NCI-H82 treated with DMSO at 0.1 percent for 48 hours (cell line): Measurements from ENCODE around the gene EMC8.

Source experiments
- DNase-seq: peaks from one replicate; lab custom pipeline; 2025; ENCODE audit not compliant: unreplicated experiment; lab: John Stamatoyannopoulos, UW

EMC8 gene

DNA sequence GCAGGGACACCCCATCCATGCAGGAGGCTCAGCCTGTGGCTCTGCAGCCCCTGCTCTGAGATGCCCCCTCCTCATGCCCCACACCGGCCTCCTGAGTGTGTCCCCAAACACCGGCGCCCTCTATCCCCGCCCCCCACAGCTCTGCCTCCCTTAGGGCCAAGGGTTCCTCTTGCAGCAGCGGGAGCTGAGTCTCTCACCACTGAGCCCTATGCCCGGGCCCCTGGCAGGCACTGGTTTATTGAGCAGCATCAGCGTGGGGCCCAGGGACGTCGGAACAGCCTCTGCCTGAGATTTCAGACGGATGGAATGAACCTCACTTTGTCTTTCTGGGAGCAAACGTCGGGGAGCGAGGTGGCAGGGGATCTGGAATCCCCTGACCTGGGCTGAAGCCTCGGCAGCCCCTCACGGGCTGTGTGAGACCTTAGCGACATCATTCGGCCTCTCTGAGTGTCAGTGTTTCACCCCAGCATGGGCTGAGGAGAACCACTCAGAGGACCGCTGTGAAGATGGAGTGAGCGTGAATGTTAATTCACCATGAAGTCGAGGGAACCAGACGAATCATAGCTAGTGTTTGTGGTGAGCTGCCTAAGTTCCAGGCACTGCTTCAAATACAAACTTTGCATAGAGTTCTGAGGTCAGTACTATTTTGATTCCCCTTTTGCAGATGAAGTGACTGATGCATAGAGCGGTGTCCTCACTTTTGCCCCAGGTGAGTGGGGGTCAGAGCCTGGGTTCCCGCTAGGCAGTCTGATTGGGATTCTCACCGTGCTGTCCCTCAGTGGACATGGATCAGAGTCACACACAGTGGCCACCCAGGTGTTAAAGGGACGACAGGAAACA is 43.2 kb downstream of the EMC8 start:
- DNase-seq = no peak

- DNase-seq = no peak
Measured at GRCh38 chr16:85754413-85754812, 44.9 kb downstream of the EMC8 start.

DNA sequence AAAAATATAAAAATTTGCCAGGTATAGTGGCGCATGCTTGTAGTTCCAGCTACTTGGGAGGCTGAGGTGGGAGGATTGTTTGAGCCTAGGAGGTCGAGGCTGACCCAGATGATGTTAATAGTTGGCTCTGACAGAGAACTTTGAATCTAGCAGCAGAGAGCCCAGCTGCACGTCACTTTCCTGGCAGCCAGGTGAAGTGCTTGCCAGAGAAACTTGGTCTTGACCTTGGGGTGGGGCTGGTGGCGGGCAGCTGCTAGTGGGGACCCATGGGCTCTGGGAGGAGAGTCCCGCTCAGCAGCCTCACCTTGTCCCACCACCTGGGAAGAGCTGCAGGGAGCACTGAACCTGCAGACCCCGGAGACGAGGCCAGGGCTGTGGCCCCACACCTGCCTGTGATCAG is 45.4 kb downstream of the EMC8 start:
- no peak for DNase-seq

DNA sequence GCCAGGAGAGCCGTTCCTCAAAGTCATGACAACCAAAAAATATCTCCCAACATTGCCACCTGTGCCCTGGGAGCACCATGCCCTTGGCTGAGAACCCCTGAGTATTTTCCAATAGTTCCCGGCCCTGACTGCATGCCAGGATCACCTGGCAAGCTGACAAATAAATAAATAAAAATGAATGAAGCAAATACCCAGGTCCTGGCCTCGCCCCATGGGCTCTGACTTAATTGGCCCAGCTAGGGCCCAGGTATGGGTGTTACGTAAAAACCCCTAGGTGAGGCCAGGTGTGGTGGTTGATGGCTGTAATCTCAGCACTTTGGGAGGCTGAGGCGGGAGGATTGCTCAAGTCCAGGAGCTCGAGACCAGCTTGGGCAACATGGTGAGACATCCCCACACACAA is 45.8 kb downstream of the EMC8 start:
- no peak for DNase-seq

DNA sequence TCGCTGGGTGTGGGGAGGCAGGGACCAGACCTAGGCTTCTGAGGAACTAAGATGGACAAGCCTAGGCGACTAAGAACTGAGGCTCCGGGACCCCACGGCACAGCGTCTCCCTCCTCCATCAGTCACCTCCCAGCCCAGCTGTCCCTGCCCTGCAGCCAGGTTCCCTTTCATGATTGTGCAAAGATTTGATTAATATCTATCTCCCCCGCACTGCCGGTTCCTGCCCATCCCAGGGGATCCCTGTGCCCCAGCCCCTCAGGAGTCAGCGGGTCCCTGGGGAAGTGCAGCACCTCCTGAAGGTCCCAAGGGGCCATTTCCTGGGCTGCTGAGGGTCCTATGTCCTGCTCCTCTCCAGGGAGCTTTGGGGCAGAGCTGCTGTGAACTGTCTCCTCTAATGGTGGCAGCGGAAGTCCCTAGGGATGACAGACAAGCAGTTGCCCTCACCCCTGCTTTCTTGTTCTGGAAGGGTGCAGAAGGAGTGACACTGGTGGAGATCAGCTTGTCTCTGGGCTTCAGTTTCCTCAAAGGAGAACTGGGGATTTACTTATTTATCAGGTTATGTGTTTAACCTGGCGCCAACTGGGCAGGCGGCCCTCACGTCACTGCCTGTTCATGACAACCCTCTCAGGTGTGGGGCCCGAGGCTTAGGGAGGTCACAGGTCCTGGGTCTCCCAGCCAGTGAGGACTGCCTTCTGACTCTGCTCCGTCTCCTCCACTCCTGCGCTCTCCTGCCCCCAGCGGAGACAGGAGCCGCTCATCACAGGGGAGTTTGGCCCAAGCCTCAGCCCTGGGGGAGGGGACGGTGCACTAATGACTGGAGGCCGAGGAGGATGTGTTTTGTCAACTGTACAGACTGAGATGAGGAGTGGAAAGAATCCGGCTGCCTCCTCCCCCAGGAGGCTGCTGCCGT is 46.6 kb downstream of the EMC8 start:
- peak; percentile 9 for DNase-seq

GRCh38 chr16:85751698-85752501 is 47.4 kb downstream of the EMC8 start:
- no peak for DNase-seq

GRCh38 chr16:85750827-85751697 is 48.3 kb downstream of the EMC8 start, which contains the start of gene C16orf74:
TSS of gene C16orf74 (minus strand) at chr16:85751096. CDS start at chr16:85735217, 15,879 bp downstream.
- DNase-seq = no peak

- no peak for DNase-seq
Measured at GRCh38 chr16:85750146-85750826, 49.1 kb downstream of the EMC8 start.

- DNase-seq = no peak
Measured at GRCh38 chr16:85749771-85750145, 49.6 kb downstream of the EMC8 start.

GRCh38 chr16:85746460-85747215 is 52.7 kb downstream of the EMC8 start:
- DNase-seq = no peak

DNA sequence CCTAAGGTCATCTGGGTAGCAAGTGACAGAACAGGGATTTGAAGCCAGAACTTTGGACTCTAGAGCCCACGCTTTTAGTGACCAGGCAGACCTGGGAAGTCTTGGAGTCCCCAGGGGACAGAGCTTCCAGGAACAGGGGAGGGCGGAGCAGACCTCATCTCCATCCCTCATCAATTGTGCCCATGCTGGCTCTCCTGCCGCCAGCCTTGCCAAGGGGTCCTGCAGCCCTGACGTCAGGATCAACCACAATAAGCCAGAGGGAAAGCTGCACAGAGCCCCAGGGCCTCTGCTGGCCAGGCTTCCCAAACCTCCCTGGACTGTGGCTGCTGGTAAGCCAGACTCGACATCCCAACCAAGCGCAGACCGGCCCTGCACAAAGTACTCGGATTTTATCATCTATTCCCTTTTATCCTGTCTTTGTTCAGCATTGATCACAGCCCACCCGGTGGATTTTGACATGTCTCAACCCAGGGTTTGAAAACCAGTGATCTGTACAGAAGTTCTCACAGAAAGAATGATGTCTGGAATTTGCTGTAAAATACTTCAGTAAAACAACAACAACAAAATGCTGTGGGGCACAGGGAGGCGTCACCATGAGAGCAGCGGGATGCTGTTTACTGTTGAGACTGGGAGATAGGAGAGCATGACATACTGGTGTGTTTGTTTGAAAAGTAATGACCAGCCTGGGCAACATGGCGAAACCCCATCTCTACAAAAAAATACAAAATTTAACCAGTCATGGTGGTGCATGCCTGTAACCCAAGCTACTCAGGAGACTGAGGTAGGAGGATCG is 60.2 kb downstream of the EMC8 start:
- DNase-seq = no peak

- no peak for DNase-seq
Measured at GRCh38 chr16:85736921-85737320, 62.4 kb downstream of the EMC8 start.

- no peak for DNase-seq
Measured at GRCh38 chr16:85735946-85736345, 63.4 kb downstream of the EMC8 start.

- DNase-seq = no peak
Measured at GRCh38 chr16:85735225-85735635, 64.1 kb downstream of the EMC8 start.

- DNase-seq = no peak
Measured at GRCh38 chr16:85734311-85735017, 64.9 kb downstream of the EMC8 start.

- DNase-seq = no peak
Measured at GRCh38 chr16:85733839-85734170, 65.5 kb downstream of the EMC8 start.

GRCh38 chr16:85733155-85733838 is 66.0 kb downstream of the EMC8 start:
- no peak for DNase-seq
